IPS-18c (cell line): ENCODE data around the gene SLC16A2.

Experiments
- H3K4me3 ChIP-seq: 2 replicates; pipeline ENCODE4 v1.7.0; 2013; ENCODE audit warnings: low read depth, mild to moderate bottlenecking, low read length, moderate library complexity; ENCODE audit not compliant: insufficient read depth
- H3K9me3 ChIP-seq: one replicate; pipeline ENCODE4 v1.6.1; 2013; ENCODE audit warnings: mild to moderate bottlenecking, low read length, moderate library complexity; ENCODE audit not compliant: control insufficient read depth, insufficient read depth

The SLC16A2 gene

DNA sequence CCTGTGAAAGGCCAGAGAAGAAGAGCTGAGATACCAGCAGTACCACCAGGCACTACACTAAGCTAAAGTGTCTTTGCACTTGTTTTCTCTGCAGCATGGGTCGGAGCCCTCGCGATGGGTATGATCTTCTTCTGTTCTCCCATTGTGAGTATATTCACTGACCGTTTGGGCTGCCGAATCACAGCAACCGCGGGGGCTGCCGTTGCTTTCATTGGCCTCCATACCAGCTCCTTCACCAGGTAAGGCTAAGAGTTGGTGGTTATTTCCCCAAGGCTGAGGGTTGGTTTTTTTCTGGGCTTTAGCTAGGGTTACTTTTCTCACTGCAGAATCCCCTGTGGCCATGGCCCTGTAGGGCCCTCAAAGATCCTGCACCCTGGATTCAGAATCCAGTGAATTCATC is 99.6 kb downstream of the SLC16A2 start:
- Histone ChIP-seq H3K9me3 (peaks cover 6% of the 10 kb centered on the region), H3K4me3 (no peak overlapping the region)

GRCh38 chrX:74521961-74522751 is 100.9 kb downstream of the SLC16A2 start:
- peaks cover 6% of the 10 kb centered on the region for H3K9me3 ChIP-seq
- no peak overlapping the region for H3K4me3 ChIP-seq

DNA sequence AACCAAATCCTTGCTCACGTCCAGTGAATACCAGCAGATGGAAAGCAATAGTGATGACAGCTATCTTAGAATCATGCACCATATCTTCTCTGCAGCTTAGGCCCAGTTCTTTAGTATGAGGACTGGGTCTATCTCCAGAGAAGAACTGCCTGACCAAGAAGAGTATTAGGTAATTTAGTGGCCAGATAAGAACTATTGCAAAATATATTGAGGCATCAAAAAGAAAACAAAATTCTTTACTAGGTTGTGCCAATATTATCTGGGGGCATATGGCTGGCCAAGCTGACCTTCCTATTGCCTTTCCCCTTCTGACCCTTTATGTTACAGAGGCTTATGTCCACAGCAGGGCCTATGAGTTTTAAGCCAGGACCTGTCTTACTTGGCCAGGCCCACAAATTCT is 101.9 kb downstream of the SLC16A2 start:
- Histone ChIP-seq H3K4me3 (no peak overlapping the region), H3K9me3 (peaks cover 4% of the 10 kb centered on the region)

DNA sequence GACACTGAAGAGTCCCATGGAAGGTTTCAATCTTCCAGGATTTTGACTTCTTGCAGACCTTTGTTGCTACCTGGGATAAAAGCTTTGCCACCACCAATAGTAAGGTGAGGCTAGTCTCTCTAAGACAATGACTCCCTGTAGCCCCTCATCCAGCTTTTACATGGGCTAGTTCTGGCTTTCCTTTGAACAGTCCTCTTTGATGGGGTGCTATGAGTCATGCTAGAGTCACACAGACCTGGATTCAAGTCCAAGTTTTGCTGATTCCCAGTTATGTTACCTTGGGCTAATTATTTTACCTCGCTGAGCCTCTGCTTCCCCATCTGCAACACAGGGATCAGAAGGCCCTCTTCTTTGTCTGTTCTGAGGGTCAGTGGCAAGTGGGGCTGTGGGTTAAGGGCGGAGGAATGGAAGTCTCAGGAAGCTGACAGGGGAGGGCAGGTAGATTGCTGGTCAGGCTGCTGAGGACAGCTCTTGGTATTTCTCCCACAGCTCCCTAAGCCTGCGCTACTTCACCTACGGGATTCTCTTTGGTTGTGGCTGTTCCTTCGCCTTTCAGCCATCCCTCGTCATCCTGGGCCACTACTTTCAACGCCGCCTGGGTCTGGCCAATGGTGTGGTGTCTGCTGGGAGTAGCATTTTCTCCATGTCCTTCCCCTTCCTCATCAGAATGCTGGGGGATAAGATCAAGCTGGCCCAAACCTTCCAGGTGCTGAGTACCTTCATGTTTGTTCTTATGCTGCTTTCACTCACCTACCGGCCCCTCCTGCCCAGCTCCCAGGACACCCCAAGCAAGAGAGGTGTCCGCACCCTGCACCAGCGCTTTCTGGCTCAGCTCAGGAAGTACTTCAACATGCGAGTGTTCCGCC is 102.8 kb downstream of the SLC16A2 start:
- Histone ChIP-seq H3K4me3 (no peak overlapping the region), H3K9me3 (peaks cover 4% of the 10 kb centered on the region)

DNA sequence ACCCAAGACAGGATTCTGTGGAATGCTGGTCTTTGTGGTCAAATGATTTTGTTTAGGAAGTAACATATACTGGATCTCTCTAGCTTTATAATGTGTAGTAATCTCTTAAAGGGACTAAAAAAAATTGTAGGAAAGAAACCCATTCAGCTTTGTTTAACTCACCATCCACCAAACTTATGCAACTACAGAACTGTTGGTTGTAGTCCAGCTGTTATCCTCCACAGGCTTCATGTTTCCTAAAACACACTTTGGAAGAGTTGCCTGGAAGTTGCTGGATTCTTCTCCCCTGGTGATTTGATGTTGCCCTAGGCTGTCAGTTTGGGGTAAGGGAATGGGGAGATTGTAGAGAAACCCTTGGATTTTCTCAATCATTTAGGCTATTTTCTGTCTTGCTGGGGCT is 103.8 kb downstream of the SLC16A2 start:
- H3K9me3 ChIP-seq, result peaks cover 4% of the 10 kb centered on the region
- H3K4me3 ChIP-seq, result no peak overlapping the region

- peaks cover 12% of the 10 kb centered on the region for H3K9me3 ChIP-seq
These were observed 105.5 kb downstream of the SLC16A2 start for GRCh38 chrX:74526764-74527163.

DNA sequence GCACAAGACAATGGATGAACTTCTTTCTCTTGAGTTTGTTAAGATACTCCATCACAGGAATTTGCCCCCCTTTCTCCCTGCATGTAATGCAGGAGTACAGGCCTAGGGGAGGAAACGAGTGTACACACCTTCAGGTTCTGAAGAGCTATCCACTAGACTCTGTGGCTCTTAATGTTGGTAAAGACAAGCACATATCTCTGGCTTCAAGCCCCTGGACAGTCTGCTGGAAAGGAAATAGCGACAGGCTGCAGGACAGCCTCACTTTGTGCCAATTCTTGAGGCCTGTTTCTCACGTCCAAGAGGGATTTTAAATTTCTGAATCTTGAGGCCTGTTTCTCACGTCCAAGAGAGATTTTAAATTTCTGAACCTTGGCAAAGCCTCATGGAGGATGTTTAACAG is 106.1 kb downstream of the SLC16A2 start:
- H3K4me3 ChIP-seq, result no peak overlapping the region
- H3K9me3 ChIP-seq, result peaks cover 12% of the 10 kb centered on the region

More at GRCh38 chrX:74526764-74527163, 105.5 kb downstream of the SLC16A2 start:
- H3K4me3 ChIP-seq, result no peak overlapping the region

DNA sequence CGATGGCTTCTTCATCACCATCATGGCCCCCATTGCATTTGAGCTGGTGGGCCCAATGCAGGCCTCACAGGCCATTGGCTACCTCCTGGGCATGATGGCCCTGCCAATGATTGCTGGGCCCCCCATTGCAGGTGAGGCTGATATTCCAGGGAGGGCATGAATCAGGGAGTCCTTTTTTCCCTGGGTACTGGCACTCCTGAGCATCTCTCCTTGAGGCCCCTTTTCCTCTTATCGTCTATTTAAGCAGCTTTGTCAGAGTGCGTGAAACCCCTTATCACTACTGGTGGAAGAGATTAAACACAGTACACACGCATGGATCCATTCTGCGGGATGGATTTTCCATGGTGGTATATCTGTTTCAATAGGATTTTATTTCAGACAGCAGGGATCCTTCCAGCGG is 108.0 kb downstream of the SLC16A2 start:
- Histone ChIP-seq H3K4me3 (no peak overlapping the region), H3K9me3 (peaks cover 14% of the 10 kb centered on the region)

GRCh38 chrX:74531081-74531480 is 109.8 kb downstream of the SLC16A2 start:
- peaks cover 10% of the 10 kb centered on the region for H3K9me3 ChIP-seq
- no peak overlapping the region for H3K4me3 ChIP-seq

DNA sequence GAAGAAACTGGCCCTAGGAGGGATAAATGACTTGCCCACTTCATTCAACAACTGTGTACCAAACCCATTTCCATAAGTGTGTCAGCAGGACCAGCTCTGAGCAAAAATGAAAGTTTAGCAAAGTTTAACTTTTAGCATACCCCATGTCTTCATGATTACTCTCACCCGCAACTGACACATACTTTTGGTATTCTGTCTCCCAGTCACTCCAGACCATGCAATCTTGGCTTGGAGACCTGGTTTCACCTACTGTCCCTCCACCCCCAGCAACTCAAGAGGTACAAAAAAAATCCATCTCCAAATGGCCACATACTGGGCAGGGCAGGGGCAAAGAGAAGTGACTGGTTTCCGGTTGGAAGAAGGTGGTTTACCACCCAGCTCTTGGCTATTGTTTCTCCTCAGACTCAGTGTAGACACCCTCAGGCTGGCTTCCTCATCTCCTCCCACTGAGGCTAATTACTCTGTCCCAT is 113.3 kb downstream of the SLC16A2 start:
- Histone ChIP-seq H3K9me3 (peaks cover 14% of the 10 kb centered on the region), H3K4me3 (no peak overlapping the region)

- H3K9me3 ChIP-seq, result peaks cover 14% of the 10 kb centered on the region
- H3K4me3 ChIP-seq, result no peak overlapping the region
These were observed 113.8 kb downstream of the SLC16A2 start for GRCh38 chrX:74535086-74535407.

DNA sequence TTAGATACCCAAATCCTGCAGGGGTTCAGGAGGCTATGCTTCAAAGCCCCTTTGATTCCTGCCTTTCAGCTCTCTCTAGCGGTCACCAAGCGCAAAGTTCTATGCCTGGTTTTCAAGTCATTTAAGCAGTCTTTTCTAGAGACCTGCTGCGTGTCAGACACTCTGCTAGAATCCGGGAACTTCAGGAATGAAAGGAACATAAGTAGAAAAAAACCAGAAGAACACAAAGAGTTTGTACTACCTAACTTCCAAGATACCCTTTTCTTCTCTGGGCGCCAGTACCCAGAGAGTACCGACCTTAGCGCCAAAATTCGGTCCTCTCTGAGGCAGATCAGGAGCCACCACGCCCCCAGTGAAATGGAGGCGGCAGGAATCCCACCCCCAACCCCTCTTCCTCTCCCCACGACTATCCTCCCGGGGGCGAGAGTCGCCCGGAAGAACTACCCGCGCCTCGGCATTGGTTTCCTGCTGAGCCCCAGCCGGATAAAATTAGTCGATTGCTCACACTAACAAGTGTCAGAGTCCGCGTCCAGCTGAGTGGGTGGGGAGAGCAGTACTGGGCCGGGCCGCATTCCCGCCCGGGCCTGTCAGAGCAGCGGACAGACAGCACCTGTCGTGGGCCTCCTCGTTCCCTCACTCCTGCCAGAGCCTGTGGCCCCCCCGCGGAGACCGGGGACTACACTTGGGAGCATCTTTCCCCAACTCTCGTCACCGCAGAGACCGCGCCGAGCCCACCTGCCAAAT is 114.3 kb downstream of the SLC16A2 start:
- H3K4me3 ChIP-seq, result peak overlapping the region; percentile 42
- peaks cover 12% of the 10 kb centered on the region for H3K9me3 ChIP-seq

DNA sequence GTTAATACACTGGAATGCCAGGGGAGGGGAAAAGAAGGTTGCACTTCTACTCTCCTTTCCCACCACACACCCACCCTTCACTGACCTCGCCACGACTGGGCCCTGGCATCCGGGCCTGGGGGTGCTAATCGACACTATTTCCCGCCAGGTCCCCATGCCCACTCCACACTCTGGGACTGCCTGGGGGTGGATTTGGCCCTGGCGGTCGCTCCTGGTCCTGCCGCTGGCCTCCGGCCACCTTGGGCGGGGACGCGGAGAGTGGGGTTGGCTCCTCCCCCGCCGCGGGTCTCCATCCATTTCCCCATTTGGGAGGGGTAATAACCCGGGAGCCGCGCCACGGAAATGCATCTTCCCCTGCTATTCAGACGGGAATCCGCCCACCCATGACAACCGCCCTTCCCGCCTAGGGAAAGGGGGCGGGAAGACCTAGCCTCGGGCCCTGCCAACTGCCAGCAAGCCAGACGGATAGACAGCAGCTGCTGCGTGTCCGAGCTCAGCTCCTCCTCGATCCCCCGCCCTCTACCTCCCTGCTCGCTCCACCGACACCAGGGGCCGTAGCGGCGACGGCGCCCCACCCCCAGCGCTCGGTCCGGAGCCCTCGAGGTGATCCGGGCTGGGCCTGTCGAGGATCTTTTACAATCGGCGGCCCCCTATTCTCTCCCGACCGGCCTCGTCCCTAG is 115.0 kb downstream of the SLC16A2 start:
- H3K4me3 ChIP-seq, result peak overlapping the region; percentile 42
- H3K9me3 ChIP-seq, result peaks cover 10% of the 10 kb centered on the region

DNA sequence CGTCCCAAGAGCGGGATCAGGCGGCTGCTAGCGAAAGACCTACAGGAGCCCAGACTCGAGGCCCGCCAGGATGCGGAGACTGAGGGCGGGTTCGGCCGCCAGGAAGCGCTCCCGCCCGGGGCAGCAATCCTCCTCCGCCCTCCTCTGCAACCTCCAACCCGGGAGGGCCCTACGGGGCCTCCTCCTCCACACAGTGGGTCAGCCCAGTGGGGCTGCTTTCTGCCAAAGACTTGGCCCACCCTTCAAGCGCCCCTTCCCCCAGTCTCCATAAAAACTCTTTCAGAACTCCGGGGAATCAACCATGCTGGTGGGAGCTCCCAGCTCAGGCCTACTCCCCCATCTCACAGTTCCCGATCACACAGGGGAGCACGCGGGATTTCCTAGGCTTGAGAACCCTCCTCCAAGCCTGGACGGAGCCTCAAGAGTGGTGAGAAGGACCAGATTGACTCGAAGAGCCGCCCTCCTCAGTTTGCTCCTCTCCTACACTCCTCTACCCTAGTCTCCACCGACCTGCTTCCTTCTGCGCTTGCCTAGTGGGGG is 115.6 kb downstream of the SLC16A2 start:
- peak overlapping the region; percentile 42 for H3K4me3 ChIP-seq
- H3K9me3 ChIP-seq, result peaks cover 6% of the 10 kb centered on the region

DNA sequence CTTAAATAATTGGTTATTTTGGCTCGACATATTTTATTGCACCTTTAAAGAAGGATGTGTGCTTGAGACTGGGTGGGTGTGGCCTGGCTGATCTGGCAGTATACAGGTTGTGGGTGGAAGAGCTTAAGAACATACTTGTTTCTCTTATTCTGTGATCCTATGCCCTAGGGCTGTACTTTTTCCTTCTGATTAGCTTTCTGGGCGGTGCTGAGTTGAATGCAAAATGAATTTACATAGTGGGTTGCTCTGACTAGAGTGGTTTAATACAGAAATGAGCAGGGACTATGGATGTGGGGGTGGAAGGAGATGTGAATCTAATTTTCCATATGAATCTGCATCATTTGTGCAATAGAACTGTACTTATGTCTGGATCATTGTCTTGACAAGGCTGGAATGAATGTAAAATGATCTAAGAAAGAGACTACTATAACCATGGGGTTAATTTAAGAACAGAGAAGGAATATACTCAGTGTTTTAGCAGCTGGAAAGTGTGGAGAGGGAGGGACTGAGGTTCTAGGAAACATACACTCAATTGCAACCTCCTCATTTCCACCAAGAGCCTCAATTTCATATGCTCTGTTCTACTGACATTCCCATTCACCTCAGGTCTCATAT is 119.4 kb downstream of the SLC16A2 start:
- no peak overlapping the region for H3K4me3 ChIP-seq
- peaks cover 8% of the 10 kb centered on the region for H3K9me3 ChIP-seq

DNA sequence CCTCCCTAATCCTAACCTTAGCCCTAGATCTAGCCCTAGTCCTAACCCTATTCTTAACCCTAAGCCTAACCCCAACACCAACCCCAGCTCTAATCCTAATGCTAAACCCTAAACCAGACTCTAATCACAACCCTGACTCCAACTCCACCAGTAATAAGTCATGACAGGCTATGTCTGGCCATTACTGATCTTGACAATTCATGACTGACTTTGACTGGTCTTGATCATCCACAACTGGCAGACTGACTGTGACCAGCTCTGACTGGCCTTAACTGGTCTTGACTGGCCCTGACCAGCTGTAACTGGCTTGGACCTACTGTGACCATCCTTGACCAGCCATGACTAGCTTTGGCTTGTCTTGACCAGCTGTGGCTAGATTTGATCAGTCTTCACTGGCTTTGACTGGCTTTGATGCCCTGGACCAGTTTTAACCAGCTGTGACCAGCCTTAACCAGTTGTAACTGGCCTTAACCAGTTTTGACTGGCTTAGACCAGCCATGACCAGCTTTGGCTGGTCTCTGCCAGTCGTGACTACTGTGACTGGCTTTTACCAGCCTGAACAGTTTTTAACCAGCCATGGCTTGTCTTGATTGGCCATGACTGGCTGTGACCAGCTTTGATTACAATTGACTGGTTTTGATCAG is 124.7 kb downstream of the SLC16A2 start:
- Histone ChIP-seq H3K4me3 (no peak overlapping the region), H3K9me3 (peaks cover 10% of the 10 kb centered on the region)
